Measurements from ENCODE around the gene CEP20.
A peak's percentile ranks its signal among the peaks of the same experiment; 100 is the strongest.

The CEP20 gene

GRCh38 chr16:15837761-15838160 lies 50.6 kb downstream of the CEP20 start:
- Mint-ChIP-seq H3K9me3 (no peaks in the 10 kb centered on the region), H3K27ac (no peak overlapping the region), H3K27me3 (peaks cover 0 to 9% of the 10 kb centered on the region in 2 donors), H3K4me1 (peaks cover 0 to 5% of the 10 kb centered on the region in 2 donors), H3K36me3 (no peaks in the 10 kb centered on the region), H3K4me3 (no peak overlapping the region)
- DNase-seq (no peak), ATAC-seq (replicated peaks) (no peak)

GRCh38 chr16:15836965-15837611 lies 51.3 kb downstream of the CEP20 start:
- ATAC-seq (replicated peaks) (no peak), DNase-seq (no peak)
- Mint-ChIP-seq H3K27ac (no peak overlapping the region), H3K4me3 (no peak overlapping the region), H3K9me3 (no peaks in the 10 kb centered on the region), H3K27me3 (peaks cover 0 to 9% of the 10 kb centered on the region in 2 donors), H3K36me3 (no peaks in the 10 kb centered on the region), H3K4me1 (peaks cover under 1 to 5% of the 10 kb centered on the region in 2 donors)

- Mint-ChIP-seq H3K27ac (no peak overlapping the region), H3K4me3 (no peak overlapping the region), H3K36me3 (no peaks in the 10 kb centered on the region), H3K4me1 (peaks cover 8 to 11% of the 10 kb centered on the region in 2 donors), H3K27me3 (peaks cover 0 to 9% of the 10 kb centered on the region in 2 donors), H3K9me3 (no peaks in the 10 kb centered on the region)
- ATAC-seq (replicated peaks) = no peak
- DNase-seq = no peak
Observed at GRCh38 chr16:15836074-15836473, 52.3 kb downstream of the CEP20 start.

GRCh38 chr16:15835136-15835878 lies 53.1 kb downstream of the CEP20 start:
- Mint-ChIP-seq H3K4me1 (peaks cover 9 to 17% of the 10 kb centered on the region in 2 donors), H3K27ac (no peak overlapping the region), H3K9me3 (no peaks in the 10 kb centered on the region), H3K36me3 (no peaks in the 10 kb centered on the region), H3K4me3 (no peak overlapping the region), H3K27me3 (peaks cover 0 to 9% of the 10 kb centered on the region in 2 donors)
- ATAC-seq (replicated peaks) (peak; percentile 68 to 76), DNase-seq (no peak)

- H3K4me3 Mint-ChIP-seq = no peak overlapping the region
- DNase-seq (no peak), ATAC-seq (replicated peaks) (no peak)
- no peaks in the 10 kb centered on the region for H3K9me3 Mint-ChIP-seq
- H3K27me3 Mint-ChIP-seq = peaks cover 0 to 9% of the 10 kb centered on the region in 2 donors
- no peaks in the 10 kb centered on the region for H3K36me3 Mint-ChIP-seq
- H3K27ac Mint-ChIP-seq = peak overlapping the region; percentile 25
- peaks cover 11 to 20% of the 10 kb centered on the region in 2 donors for H3K4me1 Mint-ChIP-seq
Observed at GRCh38 chr16:15834502-15834901, 53.9 kb downstream of the CEP20 start.

- Mint-ChIP-seq H3K9me3 (no peaks in the 10 kb centered on the region), H3K27ac (no peak overlapping the region), H3K36me3 (no peaks in the 10 kb centered on the region), H3K27me3 (peaks cover 0 to 4% of the 10 kb centered on the region in 2 donors), H3K4me1 (peaks cover 11 to 20% of the 10 kb centered on the region in 2 donors), H3K4me3 (no peak overlapping the region)
- DNase-seq (no peak), ATAC-seq (replicated peaks) (no peak)
Observed at GRCh38 chr16:15833541-15833940, 54.9 kb downstream of the CEP20 start.

GRCh38 chr16:15832241-15832640 lies 56.2 kb downstream of the CEP20 start:
- no peak overlapping the region for H3K27ac Mint-ChIP-seq
- ATAC-seq (replicated peaks) = no peak
- DNase-seq = no peak
- H3K4me1 Mint-ChIP-seq = peaks cover 11 to 20% of the 10 kb centered on the region in 2 donors
- no peaks in the 10 kb centered on the region for H3K27me3 Mint-ChIP-seq
- H3K36me3 Mint-ChIP-seq = no peaks in the 10 kb centered on the region
- H3K4me3 Mint-ChIP-seq = no peak overlapping the region
- no peaks in the 10 kb centered on the region for H3K9me3 Mint-ChIP-seq

GRCh38 chr16:15830832-15831451 lies 57.5 kb downstream of the CEP20 start:
- H3K27ac Mint-ChIP-seq = no peak overlapping the region

GRCh38 chr16:15829460-15829859 lies 58.9 kb downstream of the CEP20 start:
- Mint-ChIP-seq H3K36me3 (no peaks in the 10 kb centered on the region), H3K4me3 (no peak overlapping the region), H3K27me3 (peaks cover 0 to 5% of the 10 kb centered on the region in 2 donors), H3K9me3 (no peaks in the 10 kb centered on the region), H3K27ac (no peak overlapping the region), H3K4me1 (peaks cover 6 to 20% of the 10 kb centered on the region in 2 donors)
- ATAC-seq (replicated peaks) (no peak), DNase-seq (no peak)

More at GRCh38 chr16:15830832-15831451, 57.5 kb downstream of the CEP20 start:
- no peaks in the 10 kb centered on the region for H3K27me3 Mint-ChIP-seq
- no peaks in the 10 kb centered on the region for H3K9me3 Mint-ChIP-seq
- H3K4me1 Mint-ChIP-seq = peaks cover 10 to 20% of the 10 kb centered on the region in 2 donors
- H3K36me3 Mint-ChIP-seq = no peaks in the 10 kb centered on the region
- ATAC-seq (replicated peaks) (peak; percentile 79 to 80), DNase-seq (no peak)
- H3K4me3 Mint-ChIP-seq = no peak overlapping the region

- no peaks in the 10 kb centered on the region for H3K9me3 Mint-ChIP-seq
- peaks cover 9 to 11% of the 10 kb centered on the region in 2 donors for H3K27me3 Mint-ChIP-seq
- DNase-seq = no peak
- no peak overlapping the region for H3K4me3 Mint-ChIP-seq
- peaks cover 6 to 20% of the 10 kb centered on the region in 2 donors for H3K4me1 Mint-ChIP-seq
- no peak for ATAC-seq (replicated peaks)
- H3K36me3 Mint-ChIP-seq = no peaks in the 10 kb centered on the region
- H3K27ac Mint-ChIP-seq = no peak overlapping the region
Observed at GRCh38 chr16:15827709-15828343, 60.6 kb downstream of the CEP20 start.

- H3K9me3 Mint-ChIP-seq = no peaks in the 10 kb centered on the region
- no peak for DNase-seq
- peaks cover 9 to 11% of the 10 kb centered on the region in 2 donors for H3K27me3 Mint-ChIP-seq
- no peak for ATAC-seq (replicated peaks)
- no peak overlapping the region for H3K4me3 Mint-ChIP-seq
- H3K4me1 Mint-ChIP-seq = peaks cover 6 to 20% of the 10 kb centered on the region in 2 donors
- H3K36me3 Mint-ChIP-seq = no peaks in the 10 kb centered on the region
- no peak overlapping the region for H3K27ac Mint-ChIP-seq
Observed at GRCh38 chr16:15827299-15827698, 61.1 kb downstream of the CEP20 start.

- H3K4me1 Mint-ChIP-seq = peaks cover 3 to 8% of the 10 kb centered on the region in 2 donors
- H3K27me3 Mint-ChIP-seq = peaks cover 9 to 11% of the 10 kb centered on the region in 2 donors
- H3K36me3 Mint-ChIP-seq = no peaks in the 10 kb centered on the region
- H3K27ac Mint-ChIP-seq = no peak overlapping the region
- H3K9me3 Mint-ChIP-seq = no peaks in the 10 kb centered on the region
- no peak overlapping the region for H3K4me3 Mint-ChIP-seq
- DNase-seq (no peak), ATAC-seq (replicated peaks) (no peak)
Observed at GRCh38 chr16:15825750-15826305, 62.6 kb downstream of the CEP20 start.

GRCh38 chr16:15822957-15823356 lies 65.4 kb downstream of the CEP20 start:
- no peak overlapping the region for H3K27ac Mint-ChIP-seq
- H3K9me3 Mint-ChIP-seq = no peaks in the 10 kb centered on the region
- DNase-seq = no peak
- H3K27me3 Mint-ChIP-seq = peaks cover 11 to 13% of the 10 kb centered on the region in 2 donors
- H3K36me3 Mint-ChIP-seq = no peaks in the 10 kb centered on the region
- no peak for ATAC-seq (replicated peaks)
- no peaks in the 10 kb centered on the region for H3K4me1 Mint-ChIP-seq
- no peak overlapping the region for H3K4me3 Mint-ChIP-seq

- DNase-seq (no peak), ATAC-seq (replicated peaks) (no peak)
- Mint-ChIP-seq H3K27me3 (peaks cover 11 to 13% of the 10 kb centered on the region in 2 donors), H3K4me3 (no peak overlapping the region), H3K27ac (no peak overlapping the region), H3K36me3 (peaks cover 6 to 7% of the 10 kb centered on the region in 2 donors), H3K9me3 (peaks cover 6 to 9% of the 10 kb centered on the region in 2 donors), H3K4me1 (no peaks in the 10 kb centered on the region)
Observed at GRCh38 chr16:15820837-15821236, 67.6 kb downstream of the CEP20 start.
